Gastroesophageal sphincter (tissue), 3 donors: ENCODE results near the gene MRRF.

ENCODE experiments used
- EP300 ChIP-seq: sonication (generic); formaldehyde crosslinking; IDR thresholded peaks from one replicate; pipeline ENCODE4 v1.6.1; 2017; ENCODE audit warnings: antibody characterized with exemption, mild to moderate bottlenecking
- POLR2A ChIP-seq, 2 donors: fragments of 450-650 bp; IDR thresholded peaks; one replicate each; pipeline ENCODE4 v1.6.1; 2017; ENCODE audit warnings: antibody characterized with exemption in 2 of 2, mild to moderate bottlenecking in 2 of 2, moderate library complexity in 1 of 2
- POLR2AphosphoS5 ChIP-seq: sonication (generic); formaldehyde crosslinking; IDR thresholded peaks from one replicate; pipeline ENCODE4 v1.6.1; 2017; ENCODE audit warnings: antibody characterized with exemption
- TF ChIP-seq, protein P1 (sequence below), 4 experiments: fragments of 200-600 bp in 2 of 4; fragments of 450-650 bp in 2 of 4; sonication (generic) in 1 of 4; IDR thresholded peaks; one replicate each; pipeline ENCODE4 v1.5.1; 2017 to 2019; ENCODE audit warnings: antibody characterized with exemption in 4 of 4, mild to moderate bottlenecking in 2 of 4, moderate library complexity in 2 of 4

DNA sequence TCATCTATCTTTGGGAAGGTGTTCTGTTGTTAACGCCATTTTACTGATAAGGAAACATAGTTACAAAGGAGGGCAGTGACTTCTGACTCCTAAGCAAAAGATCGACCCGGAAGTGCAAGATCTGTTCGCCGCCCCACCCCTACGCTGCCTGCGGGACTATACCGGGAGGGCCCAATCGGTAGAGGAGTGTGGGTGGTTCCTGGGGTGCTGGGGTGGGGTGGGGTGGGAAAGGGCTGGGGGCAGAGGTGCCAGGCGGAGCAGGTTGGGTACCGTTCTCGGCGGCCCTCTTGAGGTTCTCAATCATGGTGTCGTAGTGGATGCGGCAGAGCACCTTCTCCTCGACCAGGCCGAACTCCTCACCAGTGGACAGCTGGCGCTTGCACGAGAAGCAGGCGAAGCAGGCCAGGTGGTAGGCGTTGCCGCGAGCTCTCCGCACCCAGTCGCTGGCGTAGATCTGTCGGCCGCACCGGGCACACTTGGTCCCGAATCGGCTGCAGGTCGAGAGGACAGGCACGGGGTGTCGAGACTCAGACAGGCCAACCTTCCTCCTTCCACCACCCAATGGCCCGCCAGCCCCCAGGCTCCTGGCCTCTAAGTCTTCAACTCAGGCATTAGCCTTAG, 47.8 kb upstream of the MRRF start:
- TF ChIP-seq POLR2A (IDR thresholded peaks at IDR 0.05) (no peak), POLR2AphosphoS5 (no peak), EP300 (no peak)
- TF ChIP-seq, protein P1, sequence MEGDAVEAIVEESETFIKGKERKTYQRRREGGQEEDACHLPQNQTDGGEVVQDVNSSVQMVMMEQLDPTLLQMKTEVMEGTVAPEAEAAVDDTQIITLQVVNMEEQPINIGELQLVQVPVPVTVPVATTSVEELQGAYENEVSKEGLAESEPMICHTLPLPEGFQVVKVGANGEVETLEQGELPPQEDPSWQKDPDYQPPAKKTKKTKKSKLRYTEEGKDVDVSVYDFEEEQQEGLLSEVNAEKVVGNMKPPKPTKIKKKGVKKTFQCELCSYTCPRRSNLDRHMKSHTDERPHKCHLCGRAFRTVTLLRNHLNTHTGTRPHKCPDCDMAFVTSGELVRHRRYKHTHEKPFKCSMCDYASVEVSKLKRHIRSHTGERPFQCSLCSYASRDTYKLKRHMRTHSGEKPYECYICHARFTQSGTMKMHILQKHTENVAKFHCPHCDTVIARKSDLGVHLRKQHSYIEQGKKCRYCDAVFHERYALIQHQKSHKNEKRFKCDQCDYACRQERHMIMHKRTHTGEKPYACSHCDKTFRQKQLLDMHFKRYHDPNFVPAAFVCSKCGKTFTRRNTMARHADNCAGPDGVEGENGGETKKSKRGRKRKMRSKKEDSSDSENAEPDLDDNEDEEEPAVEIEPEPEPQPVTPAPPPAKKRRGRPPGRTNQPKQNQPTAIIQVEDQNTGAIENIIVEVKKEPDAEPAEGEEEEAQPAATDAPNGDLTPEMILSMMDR (IDR thresholded peaks at IDR 0.05) = no peak
